HG03135 (cell line): ENCODE data around the gene ACSL3.
"Not testable (repeated sequence)": the region's sequence is repeated elsewhere in the genome, so short reads cannot be mapped to it uniquely, and the experiment has no call there.

Experiments used
- ATAC-seq: cut with Tn5 transposase; IDR thresholded peaks from one replicate; pipeline ENCODE4 v1.9.1; 2021; ENCODE audit warnings: mild to moderate bottlenecking, moderate library complexity; ENCODE audit not compliant: unreplicated experiment

The ACSL3 gene

GRCh38 chr2:222907790-222908441, 47.1 kb downstream of the ACSL3 start:
- ATAC-seq: no peak

GRCh38 chr2:222909286-222909685, 48.5 kb downstream of the ACSL3 start:
- no peak for ATAC-seq

GRCh38 chr2:222912117-222912516, 51.3 kb downstream of the ACSL3 start:
- ATAC-seq: peak; percentile 96

- ATAC-seq: no peak
Measured at GRCh38 chr2:222912776-222913175, 51.9 kb downstream of the ACSL3 start.

- no peak for ATAC-seq
Measured at GRCh38 chr2:222915092-222915957, 54.5 kb downstream of the ACSL3 start.

- ATAC-seq: no peak
Measured at GRCh38 chr2:222916229-222917197, 55.7 kb downstream of the ACSL3 start.

GRCh38 chr2:222917212-222917611, 56.4 kb downstream of the ACSL3 start:
- ATAC-seq: not testable (repeated sequence)

- ATAC-seq: no peak
Measured at GRCh38 chr2:222919841-222920526, 59.1 kb downstream of the ACSL3 start.

GRCh38 chr2:222920657-222921186, 59.9 kb downstream of the ACSL3 start:
- no peak for ATAC-seq

GRCh38 chr2:222922019-222922800, 61.4 kb downstream of the ACSL3 start:
- no peak for ATAC-seq

- no peak for ATAC-seq
Measured at GRCh38 chr2:222926915-222927314, 66.1 kb downstream of the ACSL3 start.

GRCh38 chr2:222927600-222927999, 66.8 kb downstream of the ACSL3 start:
- ATAC-seq: no peak

- no peak for ATAC-seq
Measured at GRCh38 chr2:222928335-222928734, 67.5 kb downstream of the ACSL3 start.

- no peak for ATAC-seq
Measured at GRCh38 chr2:222930862-222931261, 70.0 kb downstream of the ACSL3 start.

- ATAC-seq: no peak
Measured at GRCh38 chr2:222931659-222932058, 70.8 kb downstream of the ACSL3 start.

GRCh38 chr2:222933458-222933857, 72.6 kb downstream of the ACSL3 start:
- ATAC-seq: no peak

GRCh38 chr2:222935688-222936298, 75.0 kb downstream of the ACSL3 start:
- ATAC-seq: no peak

GRCh38 chr2:222936705-222937104, 75.9 kb downstream of the ACSL3 start:
- no peak for ATAC-seq

- ATAC-seq: no peak
Measured at GRCh38 chr2:222938327-222938726, 77.5 kb downstream of the ACSL3 start.
